Fibroblast of gingiva (primary cell): ENCODE measurements around the gene EYS.
"Not testable (repeated sequence)": the region's sequence is repeated elsewhere in the genome, so short reads cannot be mapped to it uniquely, and the experiment has no call there.

Experiments used
- DNase-seq: peaks from one replicate; pipeline ENCODE4 v3.0.0-alpha.2; 2011; ENCODE audit warnings: low read depth

EYS gene

DNA sequence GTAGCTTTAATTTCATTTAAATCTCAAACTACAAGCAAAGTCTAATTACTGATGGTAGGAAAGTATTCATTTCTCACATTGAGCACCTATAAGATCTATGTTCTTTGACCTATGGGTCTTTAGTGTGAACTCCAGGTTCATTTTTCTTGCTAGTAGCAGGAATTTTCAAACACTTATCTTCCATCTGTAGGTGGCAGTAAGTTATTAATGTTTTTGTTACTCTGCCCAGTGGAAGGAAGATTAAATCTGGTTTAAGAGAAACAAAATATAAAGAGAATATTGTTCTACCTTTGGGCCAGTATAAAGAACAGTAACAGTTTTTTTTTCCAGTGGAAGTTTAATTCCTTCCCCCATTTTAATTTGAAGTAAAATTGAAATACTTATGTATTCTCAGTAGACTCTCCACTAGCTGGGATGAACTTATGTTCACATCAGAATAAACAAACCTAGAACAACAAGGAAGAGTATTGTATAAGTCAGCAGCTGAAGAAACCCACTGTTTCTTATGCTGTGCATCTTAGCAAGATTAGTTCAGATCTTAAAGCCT, 1743.2 kb downstream of the EYS start:
- DNase-seq, result no peak

DNA sequence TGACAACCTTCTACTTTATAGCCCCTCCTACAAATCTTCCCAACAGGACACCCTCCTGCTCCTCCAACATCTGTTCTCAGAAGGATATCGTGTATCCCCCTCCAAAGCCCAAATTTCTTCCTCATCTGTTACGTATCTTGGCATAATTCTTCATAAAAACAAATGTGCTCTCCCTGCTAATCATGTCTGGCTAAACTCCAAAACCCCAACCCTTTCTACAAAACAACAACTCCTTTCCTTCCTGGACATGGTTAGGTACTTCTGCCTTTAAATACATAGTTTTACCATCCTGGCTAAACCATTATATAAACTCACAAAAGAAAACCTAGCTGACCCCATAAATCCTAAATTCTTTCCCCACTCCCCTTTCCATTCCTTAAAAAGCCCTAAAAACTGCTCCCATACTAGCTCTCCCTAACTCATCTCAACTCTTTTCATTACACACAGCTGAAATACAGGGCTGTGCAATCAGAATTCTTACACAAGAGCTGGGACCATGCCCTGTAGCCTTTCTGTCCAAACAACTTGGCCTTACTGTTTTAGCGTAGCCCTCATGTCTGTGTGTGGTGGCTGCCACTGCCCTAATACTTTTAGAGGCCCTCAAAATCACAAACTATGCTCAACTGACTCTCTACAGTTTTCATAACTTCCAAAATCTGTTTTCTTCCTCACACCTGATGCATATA, 1753.5 kb downstream of the EYS start:
- not testable (repeated sequence) for DNase-seq

DNA sequence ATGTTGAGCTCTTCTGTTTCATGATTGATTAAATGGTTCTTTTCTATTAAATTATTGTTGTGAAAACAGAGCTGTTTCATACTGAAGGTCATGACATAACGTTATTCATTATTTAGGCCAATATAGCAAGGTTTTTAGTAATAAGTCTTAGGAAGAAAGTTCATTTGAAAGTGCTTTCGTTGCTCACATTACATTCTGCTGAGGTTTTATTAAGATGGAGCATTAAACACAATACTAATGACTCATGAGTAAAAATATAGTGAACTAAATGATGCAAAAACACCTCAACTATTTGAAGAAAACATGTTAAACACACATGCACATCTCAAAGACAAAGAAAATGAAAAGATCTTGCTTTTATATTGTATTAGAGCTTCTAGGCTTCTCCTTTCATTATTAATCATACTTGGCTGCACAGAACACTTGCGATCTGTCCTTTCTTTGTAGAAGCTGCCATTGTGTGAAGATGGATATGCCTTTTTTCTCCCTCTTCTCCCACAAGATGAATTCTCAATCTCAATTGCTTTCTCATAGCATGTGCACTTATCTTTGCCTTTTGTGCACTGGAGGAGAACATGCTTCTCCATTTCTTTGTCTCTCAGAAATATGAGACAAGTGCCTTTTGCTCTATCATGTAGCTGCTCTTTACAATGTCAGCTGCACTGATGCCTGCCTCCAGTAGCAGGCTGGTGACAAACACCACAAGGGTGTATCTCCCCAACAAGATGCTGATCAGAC, 1759.1 kb downstream of the EYS start:
- no peak for DNase-seq

DNA sequence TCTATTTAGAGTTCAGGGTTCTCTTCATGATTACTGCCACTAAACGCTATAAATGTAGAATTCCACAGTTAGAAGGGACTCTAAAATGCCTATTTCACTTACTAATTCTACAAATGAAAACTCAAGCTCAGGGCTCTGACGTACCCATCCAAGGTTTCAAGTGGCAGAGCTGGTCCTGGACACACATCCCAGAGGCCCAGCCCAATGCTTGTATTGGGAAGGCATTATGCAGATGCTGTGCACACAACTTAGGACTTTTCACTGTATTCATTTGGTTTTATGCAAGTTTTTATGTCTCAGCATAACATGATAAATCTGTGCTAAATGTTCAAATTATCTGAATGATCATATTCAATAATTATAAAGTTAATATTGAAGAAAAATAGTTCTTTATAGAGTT, 1761.0 kb downstream of the EYS start:
- DNase-seq, result no peak

DNA sequence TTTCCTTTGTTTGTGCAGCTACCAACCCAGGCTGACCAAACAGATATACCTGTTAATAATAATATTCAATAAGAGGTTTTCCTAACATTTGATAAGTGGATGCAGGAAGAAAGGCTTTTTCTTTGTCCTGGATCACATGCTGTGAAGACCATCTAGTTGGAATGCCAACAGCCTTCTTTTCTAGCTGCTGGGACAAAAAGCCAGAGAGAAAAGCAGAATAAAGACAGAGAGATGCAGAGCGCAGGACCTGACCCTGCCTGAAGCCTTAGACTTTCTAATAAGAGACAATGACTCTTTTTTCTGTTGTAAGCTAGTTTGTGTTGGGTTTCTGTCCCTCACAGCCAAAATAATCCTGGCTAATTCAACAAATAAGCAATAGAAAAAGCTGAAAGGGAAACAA, 1763.2 kb downstream of the EYS start:
- no peak for DNase-seq

DNA sequence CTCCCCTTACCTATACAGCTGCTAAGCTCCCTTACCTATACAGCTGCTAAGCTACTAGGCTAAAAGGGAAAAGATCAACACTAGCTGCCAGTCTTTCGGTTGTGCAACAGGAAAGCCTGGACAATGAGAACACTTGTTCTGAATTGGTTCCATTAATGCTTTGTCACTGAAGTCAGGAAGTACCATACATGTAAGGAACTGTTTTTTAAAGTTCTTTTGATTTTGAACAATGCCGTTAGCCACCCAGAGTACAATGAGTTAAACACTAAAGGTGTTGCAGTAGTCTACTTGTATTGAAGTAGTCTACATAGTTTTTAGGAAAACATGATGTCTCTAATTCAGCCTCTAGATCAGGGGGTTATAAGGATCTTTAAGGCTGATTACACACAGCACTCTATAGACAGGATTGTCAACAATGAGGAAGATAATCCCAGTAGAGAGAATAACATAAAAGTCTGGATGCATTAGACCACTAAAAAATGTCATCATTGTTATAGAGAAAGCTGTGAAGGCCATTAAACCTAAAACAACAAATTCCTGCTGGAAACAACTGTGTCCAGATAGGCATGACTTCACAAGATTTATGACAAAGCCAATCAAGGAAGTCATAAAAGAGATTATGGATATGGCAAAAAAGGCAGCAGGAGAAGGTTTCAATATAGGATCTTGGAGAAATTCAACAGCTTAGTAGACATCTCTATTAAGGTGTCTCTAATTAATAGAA, 1765.1 kb downstream of the EYS start:
- no peak for DNase-seq

DNA sequence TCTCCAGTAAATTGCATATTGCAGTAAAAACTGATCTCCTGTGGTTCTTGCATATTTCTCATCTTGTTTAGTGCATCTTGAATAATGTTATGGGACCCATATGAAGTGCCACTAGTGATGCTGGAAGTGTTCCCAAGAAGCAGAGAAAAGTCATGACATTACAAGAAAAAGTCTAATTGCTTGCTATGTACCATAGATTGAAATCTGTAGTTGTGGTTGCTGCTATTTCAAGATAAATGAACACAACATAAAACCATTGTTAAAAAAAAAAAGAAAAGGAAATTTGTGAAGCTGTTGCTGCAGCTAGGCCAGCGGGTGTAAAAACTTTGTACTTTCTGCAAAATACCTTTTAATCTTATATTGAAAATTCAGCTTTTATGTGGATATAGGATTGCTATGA, 1767.0 kb downstream of the EYS start:
- no peak for DNase-seq

DNA sequence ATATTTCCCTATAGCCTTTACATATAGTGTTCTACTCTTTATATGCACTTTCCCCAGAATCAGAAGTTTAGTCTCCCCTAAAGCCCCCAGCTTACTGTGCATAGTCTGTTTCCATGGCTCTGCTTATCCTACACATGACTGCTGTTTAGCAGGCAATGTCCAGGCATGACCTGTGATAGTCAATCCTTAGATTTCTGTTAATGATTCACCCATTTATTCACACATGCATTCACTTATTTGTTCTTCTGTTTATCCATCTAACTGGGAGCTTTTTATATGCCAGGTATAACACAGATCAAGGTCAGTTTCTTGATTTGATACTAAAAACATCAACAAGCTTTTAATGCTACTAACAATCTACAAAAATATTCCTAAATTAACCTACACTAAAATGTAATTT, 1770.6 kb downstream of the EYS start:
- DNase-seq, result no peak

DNA sequence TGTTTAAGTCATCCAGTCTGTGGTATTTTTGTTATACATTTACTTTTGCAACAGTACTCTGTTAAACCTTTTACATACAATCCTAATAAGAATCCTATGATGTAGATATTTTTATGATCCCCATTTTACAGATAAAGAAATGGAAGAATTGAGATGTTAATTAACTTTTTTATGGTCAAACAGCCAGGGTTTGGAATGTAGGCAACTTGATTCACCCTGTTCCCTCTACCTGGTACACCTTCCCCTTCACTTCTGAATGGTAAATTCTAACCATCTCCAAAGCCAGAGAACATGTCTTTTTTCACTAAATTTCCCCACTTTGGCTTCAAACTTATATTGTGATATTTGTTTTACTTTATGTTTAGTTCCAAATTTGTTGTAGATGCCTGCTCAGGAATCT, 1771.3 kb downstream of the EYS start:
- DNase-seq, result no peak

DNA sequence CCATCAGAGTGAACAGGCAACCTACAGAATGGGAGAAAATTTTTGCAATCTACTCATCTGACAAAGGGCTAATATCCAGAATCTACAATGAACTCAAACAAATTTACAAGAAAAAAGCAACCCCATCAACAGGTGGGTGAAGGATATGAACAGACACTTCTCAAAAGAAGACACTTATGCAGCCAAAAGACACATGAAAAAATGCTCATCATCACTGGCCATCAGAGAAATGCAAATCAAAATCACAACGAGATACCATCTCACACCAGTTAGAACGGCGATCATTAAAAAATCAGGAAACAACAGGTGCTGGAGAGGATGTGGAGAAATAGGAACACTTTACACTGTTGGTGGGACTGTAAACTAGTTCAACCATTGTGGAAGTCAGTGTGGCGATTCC, 1773.1 kb downstream of the EYS start:
- not testable (repeated sequence) for DNase-seq

DNA sequence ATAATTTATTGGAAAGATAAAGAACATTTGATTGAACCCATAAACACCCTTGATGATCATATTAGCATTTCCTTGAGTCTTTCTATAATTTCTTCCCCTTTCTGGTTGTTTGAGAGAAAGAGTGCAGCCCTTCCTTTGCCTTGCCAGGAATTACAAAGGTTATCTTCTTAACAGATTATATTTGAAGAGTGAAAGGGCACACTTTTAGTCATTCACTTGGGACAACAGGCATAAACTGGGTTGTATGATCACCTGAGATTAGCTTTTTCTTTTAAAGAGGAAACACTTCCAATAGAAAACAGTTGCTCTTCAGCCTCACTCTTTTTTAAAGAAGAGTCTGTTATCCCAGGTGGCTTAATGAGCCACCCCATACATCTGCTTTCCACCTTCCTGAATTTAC, 1776.2 kb downstream of the EYS start:
- DNase-seq, result no peak

DNA sequence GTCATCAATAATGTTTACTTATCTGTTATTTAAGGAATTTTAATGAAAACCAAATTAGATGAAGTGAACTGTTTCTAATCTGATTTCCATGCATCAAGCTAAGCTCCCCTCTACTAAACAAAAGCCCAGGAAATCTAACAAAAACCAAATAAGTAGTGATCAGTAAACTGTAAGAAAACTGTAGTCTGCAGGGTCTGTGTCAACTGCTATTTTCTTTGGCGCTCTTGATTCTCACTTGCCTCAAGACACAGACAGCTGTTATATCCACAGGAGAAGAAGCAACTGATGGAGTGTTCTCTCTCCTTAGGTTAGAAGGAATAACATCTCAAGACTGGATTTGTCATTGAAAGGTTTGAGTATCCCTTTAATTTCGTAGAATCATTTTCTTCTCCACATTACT, 1777.9 kb downstream of the EYS start:
- no peak for DNase-seq

DNA sequence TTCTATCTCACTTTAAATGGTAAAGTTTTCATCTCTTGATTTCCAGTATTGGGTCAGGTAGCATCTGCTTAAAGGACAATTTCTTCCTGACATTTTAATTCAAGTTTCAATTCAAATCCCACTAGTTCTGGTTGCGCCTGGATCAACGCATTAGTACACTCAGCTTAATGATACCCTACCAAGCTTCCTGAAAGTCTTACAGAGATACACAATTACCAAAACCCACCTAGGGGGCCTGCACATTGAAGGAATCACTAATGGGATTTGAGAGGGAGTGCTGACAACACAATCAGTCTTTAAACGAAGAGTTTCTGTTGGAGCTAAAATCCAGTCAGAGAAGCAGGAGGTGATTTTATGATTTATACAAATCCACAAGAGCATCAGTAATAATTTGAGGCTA, 1778.4 kb downstream of the EYS start:
- no peak for DNase-seq

DNA sequence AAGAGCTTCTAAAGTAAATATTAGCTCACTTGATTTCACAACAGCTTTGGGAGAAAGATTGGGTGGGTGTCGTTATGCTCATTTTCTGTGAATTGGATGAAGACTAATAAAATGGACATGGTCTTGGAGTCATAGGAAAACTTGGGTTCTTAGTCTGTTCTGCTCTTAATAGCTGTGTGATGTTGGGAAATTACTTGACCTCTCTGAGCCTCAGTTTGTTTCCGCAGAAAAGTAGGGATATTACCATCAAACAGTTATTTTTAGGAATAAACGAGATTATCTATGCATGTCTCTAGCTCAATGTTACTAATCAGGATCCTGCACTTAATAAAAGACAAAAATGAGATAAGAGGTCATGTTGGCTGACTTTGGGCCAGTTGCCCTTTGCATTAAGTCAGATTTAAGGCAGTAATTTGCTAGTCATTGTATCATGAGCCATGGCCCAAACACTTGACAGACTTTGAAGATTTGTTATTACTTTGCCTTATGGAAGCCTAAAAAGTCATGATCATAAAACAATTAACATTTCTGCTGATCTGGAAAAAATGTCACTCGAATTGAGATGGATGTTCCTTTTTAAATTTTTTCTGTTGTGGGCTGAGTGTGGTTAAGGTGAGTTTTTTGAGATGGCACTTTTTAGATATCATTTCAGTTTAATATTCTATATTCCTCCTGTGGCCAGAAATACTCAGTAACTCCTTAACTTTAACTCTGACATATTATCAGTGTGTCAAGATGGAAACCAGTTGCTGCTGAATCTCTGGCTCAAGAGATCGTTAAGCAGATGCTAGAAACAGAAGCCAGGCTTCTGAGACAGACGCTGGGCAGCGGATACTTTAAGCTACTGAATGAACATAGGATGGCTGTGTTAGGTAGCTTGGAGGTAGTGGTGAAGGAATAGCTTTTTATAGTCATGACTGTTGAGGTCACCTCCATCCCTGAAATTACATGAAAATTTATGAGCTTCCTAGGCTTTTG, 1779.8 kb downstream of the EYS start:
- DNase-seq, result no peak

DNA sequence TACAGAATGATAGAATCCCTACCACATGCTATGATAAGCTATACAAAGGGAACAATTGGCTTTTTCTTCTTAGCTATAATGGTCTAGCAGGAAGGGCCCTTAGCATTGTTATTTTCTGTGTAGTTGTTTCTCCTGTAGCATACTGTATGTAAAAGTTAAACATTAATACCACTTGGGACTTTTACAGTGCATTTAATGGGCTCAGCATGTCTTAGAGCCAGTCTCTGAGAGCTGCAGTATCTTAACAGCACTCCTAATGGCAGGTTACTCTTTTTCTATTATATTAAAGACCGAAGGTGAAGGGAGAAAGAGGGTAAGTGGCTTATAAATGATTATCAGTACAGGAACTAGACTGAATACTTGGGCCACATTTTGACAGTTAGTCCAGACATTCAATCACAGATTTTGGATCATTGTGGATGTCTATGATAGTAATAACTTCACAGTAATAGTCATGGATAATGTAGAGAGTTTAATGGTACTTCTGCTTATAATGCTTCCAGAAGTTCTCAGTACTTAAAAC, 1780.7 kb downstream of the EYS start:
- no peak for DNase-seq

DNA sequence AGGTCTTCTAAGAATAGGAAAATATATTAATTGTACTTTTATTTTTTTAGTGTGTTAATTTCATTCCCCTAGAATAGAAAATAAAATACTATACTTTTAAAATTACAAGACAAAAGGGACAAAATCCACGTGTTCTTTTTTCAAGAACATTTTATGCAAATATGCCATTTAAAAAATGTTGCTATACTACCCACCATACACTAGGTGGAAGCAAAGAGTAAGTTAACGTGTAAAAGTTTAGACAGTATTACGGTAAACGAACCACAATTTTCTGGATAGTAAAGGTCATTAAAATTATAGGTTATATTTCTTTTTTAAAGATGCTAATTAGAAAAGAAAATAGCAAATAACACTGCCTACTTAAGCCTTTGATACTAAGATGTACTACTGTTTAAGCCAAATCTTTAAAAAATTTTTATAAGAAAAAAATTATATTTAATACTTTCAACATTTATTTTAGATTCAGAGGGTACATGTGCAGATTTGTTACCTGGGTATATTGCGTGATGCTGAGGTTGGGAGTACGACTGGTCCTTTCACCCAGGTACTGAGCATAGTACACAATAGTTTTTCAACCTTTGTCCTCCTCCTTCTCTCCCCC, 1783.8 kb downstream of the EYS start:
- peak; percentile 6 for DNase-seq

DNA sequence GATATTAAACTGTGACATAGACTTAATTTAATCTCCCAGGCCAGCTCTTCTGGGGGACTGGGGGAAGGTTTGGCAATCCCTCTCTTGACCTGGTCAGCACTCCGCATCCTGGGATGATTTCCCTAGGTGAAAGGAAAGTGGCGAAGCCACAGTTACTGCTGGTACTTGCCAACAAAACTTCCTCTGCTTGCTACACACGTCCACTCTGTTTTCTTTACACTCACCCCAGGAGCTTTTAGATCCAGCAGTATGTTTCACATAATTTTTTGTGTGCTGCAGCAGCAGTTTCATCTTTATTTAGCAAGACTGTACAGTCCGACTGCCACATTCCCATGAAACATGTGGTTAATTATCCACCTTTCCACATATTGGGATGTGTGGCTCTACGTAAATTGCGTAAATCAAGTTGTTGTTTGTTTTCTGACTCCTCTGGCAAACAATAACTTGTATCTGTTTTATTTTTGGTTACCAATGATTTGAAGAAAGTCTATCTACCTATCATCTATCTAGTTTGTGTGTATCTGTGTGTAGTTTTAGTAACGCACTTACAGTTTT, 1787.4 kb downstream of the EYS start:
- DNase-seq, result no peak

DNA sequence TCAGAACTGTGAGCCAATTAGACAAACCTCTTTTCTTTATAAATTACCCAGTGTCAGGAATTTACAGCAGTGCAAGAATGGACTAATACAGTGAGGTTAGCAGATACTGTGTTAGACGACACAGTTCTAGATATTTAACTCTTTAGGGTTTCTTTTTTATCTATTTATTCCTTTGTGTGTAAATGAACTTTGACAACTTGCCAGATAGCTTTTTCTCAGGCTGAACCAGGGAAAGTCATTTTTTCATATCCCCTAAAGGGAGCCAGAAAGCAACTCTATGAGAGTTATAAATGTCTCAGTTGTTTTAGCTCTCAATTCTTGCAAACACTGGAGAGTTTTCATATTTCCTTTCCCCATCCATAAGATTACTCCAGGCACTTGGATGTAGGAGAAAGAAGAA, 1794.1 kb downstream of the EYS start:
- no peak for DNase-seq

DNA sequence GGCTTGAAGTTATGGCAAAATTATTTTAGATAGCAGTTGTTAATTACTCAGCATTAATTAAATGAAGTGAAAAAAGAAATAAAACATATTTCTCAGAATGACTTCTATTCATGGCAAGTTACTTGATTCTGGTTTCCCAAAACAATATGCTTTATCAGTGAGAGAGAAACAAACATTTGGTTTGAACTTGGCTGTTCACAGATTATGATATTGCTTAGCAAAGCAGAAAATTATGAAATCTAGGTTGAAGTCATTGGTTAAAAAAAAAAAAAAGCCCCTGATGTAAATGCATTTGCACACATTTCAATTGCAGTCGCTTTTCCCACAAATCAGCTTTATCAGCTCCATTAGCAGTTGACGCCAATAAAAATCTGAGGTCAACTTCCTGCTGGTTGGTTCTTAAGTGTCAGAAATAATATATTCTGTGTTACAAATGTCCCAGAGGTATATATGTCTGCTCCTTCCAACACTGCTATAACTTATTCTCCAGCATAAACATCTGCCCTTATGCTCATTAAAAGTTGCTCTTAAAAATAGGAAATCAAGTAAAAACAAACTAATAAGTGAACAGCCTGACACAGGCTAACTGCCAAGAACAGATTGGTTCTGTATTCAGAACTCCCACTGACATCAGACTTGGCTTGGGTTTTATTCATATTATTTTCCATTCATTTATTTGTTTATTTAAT, 1796.0 kb downstream of the EYS start:
- DNase-seq, result no peak

DNA sequence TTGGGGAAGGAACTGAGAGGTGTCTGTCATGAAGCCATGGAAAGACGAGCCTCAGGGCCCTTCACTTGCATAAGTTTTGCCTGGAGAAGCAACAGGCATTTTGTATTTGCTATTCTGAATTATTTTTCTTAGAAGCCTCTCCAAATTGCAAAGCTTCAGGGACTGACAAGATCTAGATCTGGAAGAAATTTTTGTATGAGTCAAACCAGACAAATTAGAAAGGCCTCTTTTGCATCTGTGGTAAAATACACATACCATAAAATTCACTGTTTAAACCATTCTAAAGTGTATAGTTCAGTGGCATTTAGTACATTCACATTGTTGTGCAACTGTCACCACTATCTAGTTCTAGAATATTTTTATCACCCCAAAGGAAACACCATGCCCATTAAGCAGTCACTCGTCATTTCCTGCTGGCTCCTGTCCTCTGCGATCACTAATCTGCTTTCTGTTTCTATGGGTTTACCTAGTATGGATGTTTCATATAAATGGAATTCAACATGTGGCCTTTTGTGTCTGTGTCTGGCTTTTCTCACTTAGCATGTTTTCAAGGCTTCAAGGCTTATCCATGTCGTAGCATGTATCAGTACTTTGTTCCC, 1802.3 kb downstream of the EYS start:
- peak; percentile 1 for DNase-seq
